Iris pigment epithelial cell (primary cell): ENCODE measurements around the gene OGDHL.
"Not testable (repeated sequence)": the region's sequence is repeated elsewhere in the genome, so short reads cannot be mapped to it uniquely, and the experiment has no call there.

Source experiments
- DNase-seq: peaks from one replicate; pipeline ENCODE4 v3.0.0-alpha.2; 2011; ENCODE audit warnings: low read depth

Gene OGDHL

DNA sequence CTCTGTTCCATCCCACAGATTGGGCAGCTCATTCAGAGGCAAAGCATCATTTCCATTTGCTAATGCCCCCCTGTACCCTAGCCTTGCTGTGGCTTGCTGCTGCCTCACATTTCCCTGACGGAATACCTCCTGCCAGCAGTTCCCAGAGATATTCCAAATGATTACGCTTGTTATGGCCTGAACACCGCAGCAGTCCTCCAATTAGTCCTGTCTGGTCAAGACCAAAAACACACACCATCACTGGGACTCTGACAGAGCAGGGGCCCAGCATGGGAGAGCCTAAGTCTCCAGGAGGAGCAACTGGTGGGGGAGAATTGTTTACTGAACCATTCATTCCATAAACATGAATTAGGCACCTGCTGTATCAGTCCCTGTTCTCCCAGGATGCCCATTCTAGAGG is 6.1 kb downstream of the OGDHL start:
- no peak for DNase-seq

DNA sequence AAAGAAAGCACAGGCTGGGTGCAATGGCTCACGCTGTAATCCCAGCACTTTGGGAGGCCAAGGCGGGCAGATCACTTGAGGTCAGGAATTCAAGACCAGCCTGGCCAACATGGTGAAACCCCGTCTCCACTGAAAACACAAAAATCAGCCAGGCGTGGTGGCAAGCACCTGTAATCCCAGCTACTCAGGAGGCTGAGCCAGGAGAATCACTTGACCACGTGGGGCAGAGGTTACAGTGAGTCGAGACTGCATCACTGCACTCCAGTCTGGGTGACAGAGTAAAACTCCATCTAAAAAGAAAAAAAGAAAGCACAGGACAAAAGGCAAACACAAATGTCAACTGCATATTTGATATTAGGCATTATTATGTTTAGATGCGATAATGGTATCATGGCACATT is 7.2 kb downstream of the OGDHL start:
- not testable (repeated sequence) for DNase-seq

DNA sequence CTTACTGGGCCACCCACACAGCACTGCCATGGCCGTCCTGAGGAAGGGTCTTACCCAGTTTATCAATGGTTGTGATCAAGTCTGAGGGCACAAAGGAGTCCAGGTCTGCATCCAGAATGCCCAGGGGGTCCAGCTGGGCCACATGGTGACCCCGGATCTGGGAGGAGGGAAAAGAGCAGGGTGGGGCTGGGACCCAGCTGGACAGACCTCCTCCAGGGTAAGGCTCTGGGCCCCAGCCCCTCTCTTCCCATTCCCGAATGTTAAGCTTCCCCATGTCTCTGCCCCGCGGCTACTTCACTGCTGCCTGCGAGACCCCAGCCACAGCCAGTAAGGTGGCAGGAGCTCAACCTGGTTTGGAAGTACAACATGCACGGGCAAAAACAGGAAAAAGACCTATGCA is 9.5 kb downstream of the OGDHL start:
- DNase-seq: no peak

DNA sequence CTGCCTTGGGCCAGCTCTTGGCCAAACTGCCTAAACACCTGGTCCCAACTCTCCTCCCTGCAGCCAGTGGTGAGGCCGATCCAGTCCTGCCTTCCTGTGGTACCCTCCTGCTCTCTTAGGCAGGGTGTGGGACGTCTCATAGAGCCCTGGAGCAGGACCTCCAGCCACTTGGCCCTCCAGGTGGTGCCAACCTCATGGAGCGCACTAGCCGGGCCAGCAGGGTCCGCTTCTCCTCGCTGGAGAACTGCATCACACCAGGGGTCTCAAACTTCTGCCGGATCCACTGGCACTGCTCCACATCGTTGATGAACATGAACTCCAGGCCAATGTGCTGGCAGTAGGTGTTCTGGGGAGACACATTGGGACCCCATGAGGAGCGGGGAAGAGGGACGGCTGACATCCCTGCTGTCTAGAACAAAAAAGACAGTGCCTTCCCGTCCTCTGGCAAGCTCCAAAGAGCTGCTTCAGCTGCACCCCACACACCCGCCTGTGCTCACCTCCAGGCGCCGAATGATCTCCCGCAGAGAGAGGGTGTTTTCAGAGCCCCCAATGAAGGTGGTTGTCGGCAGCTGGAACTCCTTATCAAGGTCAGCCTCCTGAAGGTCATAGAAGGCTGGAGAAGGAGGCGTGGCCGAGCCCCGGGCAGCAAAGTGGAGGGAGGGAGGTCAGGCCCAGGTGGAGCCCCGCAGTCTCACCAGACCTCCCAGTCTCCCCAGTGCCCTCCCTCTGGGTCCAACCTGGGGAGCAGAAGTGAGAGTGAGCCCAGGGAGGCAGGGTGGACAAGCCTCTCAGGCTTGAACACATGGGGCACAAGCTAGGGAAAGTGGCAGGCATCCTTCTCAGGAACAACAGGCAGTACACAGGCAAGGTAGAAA is 10.2 kb downstream of the OGDHL start:
- DNase-seq: no peak

DNA sequence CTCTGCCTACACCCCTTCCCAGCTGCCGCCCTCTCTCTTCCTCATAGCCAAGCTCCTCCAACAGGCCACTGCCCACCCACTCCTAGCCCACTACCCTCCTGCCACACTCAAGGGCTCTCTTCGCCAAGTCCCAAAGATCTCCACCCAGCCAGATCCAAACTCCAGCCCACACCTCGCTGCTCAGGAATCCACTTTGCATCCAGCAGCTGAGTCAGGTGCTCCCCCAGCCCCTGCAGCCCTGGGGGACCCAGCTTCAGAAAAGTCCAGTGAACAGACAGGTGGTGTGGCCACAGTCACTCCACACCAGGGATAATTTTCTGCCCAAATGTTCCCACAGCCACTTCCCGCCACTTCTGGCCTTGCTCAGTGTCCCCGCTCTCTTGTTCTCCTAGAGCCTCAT is 10.9 kb downstream of the OGDHL start:
- DNase-seq: no peak

DNA sequence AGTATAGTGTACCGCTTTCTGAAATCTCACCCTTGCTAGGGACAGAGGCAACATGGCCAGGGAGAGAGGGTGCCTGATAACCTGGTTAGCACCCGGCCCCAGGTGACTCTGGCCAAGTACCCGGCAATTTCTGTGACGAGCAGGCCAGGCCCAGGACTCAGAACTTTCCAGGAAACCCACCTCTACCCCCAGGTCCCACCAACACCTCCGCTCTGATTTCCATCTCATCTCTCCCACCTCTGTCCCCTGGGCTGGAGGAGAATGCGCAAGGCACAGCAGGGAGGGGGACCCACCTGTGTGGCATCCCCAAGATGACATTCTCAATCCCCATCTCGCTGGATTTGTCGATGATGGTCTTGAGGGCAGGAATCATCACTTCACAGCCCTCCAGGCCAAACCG is 11.6 kb downstream of the OGDHL start:
- DNase-seq: no peak

DNA sequence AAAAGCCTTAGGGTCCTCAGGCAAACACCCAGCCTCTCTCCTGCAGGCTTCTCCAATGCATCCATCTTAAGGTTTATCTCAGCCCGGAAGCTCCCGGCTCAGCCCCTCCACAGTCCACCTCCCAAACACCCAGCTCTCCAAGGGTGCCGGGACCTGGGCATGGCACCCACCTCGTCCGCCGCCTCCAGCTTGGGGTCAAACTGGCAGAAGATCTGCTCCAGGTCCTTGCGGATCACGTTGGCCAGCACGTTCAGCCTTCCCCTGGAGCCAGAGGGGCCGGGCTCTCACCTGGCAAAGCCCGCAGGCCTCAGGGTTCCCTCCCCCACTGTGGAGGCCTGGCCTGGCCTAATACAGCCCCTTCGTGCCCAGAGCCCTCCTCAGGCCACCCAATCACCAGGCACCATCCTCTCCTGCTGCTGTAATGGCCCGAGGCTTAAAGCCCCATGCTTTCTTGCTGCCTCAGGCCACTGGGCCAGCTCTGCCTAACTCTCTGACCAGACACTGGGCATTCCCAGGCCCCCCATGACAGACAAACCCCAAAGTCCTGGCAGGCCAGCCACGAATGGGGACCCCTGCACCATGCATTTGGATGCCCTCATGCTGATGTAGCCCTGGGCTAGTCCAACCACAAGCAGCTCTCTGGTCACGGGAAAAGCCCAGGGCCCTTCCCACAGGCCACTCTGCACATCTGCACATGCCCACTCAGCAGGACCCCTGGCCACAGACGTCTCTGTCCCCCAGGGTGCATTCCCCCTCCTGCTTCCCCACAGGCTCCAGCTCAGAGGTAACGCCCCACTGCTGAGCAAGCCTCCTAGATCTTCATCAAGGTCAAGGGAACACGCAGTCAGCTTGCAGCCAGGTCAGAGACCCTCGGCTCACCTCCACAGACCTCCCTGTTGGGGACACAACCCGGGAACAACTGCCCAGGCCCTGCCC is 12.3 kb downstream of the OGDHL start:
- DNase-seq: no peak

DNA sequence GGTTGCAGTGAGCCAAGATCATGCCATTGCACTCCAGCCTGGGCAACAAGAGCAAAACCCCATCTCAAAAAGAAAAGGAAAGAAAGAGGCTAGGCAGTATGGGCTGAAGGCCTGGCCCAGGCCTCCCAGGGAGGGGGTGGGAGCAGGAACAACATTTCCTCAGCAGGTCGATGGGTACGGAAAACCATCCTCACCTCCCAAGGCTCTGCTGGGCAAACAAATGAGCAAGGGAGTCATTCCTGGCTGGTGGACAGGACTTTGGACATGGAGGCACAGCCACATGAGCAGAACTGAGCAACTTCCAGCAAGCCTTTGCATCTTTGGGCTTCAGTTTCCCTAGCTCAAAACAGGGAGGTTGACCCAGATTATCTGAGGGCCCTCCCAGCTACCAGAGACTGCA is 13.0 kb downstream of the OGDHL start:
- DNase-seq: no peak

DNA sequence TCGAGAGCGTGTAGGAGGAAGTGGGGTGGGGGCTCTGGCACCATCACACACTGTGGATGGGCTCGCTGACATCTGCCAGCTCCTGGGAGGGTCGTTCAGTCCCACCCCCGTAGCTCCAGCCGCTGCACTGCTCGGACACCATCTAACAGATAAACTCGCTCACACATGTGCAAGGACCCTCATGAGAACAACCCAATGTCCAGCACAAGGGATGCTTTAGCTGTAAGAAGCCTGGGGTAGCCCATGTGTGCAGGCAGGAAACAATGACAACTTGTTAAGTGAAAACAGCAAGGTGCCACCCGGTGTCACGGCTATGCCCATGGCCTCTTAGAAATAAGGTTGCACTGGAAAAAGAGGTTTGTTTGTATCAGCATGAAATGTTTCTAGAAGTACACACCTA is 14.1 kb downstream of the OGDHL start:
- DNase-seq: no peak

DNA sequence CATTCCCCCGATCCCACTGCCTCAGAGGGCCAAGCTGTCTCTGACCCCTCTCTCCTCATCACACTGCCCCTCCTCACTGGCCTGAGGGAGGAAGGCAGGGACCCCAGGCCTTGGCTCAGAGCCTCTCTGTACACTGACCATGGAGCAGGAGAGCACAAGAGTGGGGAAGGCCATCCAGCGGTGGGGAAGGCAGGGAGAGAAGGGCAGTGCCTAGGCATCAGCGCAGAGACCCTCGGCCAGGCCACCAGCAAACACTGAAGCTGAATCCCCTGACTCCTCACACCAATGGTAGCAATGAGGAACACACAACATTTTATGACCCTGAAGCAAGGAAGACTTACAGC is 14.8 kb downstream of the OGDHL start:
- no peak for DNase-seq

DNA sequence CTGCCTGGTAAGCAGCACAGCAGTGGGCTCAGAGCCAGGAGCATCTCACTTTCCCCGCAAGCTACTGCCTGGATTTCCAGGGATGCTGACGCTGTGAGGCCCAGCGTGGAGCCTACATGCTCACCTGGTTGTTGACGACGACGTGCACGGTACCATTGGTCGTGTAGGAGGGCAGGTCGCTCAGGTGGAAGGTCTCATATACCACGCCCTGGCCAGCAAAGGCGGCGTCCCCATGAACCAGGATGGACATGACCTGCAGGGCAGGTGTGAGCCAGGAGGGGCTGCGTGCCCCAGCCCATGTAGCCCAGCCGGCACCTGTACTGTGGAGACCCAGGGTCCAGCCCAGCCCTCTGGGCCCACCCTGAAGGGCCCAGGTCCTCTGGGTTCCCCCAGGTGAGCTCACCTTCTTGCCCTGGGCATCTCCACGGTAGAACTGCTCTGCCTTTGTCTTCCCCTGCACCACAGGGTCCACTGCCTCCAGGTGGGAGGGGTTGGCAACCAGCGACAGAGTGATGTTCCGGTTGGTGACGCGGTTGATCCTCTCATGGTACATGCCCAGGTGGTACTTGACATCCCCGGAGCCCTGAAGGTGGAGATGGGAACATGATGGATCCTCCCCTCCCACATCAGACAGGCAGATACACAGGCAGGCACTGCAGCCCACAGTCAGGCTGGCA is 15.4 kb downstream of the OGDHL start:
- no peak for DNase-seq

DNA sequence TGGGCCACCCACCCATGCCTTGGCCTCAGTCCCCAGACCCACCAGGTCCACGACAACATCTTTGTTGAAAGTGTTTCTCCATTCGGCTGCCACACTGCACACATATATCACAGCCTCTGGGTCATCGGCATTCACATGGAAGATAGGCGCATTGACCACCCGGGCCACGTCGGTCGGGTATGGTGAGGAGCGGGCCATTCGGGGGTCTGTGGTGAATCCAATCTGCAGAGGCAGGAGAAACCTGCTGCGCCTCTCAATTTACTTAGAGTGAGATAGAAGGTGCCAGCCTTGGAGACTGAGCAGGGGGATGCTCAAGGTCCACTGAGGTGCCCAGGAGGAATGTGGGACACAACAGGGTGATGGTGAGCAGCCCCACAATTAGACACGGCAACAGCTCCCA is 16.4 kb downstream of the OGDHL start:
- DNase-seq: no peak

DNA sequence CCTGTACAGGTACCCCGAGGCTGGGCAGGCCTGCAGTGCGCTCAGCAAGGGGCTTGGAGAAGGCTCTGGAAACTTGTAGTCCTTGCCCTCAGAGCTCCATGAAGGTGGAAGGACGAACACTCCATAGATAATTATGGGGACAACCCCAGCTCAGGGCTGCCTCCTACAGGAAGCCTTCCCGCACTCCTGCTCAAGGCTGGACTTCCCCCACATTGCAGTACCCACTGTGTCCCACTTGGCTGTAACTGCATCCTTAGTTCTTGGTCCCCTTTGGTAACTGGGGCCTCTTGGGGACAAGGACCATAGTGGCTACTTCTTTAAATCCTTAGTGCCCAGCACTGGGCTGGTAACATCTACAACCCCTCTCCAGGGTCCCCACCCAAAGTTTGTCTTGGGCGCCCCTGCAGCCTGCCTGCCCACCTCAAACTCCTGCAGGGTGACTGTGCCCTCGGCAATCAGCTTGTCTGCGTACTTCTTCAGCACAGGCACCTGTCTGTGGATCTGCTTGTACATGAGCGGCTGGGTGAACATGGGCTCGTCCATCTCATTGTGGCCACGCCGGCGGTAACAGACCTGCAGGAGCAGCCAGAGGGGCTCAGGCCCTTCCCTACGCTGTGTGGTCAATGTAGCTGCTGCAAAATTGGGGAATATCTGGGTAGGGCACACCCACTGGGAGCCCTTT is 17.1 kb downstream of the OGDHL start:
- no peak for DNase-seq

DNA sequence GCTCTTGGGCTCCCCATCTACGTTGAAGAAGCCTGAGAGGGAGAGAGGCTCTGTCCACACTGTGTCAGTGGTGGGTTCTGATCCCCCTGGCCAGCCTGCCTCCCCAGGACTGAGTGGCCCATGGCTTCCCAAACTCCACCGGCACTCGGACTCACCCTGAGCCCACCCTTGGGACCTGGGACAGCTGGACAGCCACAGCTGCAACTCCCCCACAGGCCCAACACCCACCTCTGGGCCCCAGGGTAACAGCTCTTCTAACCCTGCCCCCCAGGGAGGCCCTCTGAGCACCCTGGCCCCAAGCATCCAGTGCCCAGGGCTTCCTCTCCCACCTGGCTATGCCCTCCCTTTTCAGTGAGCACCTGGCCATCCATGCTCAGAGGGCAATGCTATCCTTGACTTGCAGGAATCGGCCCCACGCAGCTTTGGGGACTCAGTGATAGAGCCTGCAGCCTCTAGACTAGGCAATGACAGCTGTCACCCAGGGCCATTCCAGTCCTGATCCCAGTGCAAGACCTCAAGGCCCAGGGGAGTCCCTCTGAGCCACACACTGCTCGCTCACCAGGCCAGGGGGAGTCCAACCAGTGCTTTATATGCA is 17.9 kb downstream of the OGDHL start:
- DNase-seq: no peak

DNA sequence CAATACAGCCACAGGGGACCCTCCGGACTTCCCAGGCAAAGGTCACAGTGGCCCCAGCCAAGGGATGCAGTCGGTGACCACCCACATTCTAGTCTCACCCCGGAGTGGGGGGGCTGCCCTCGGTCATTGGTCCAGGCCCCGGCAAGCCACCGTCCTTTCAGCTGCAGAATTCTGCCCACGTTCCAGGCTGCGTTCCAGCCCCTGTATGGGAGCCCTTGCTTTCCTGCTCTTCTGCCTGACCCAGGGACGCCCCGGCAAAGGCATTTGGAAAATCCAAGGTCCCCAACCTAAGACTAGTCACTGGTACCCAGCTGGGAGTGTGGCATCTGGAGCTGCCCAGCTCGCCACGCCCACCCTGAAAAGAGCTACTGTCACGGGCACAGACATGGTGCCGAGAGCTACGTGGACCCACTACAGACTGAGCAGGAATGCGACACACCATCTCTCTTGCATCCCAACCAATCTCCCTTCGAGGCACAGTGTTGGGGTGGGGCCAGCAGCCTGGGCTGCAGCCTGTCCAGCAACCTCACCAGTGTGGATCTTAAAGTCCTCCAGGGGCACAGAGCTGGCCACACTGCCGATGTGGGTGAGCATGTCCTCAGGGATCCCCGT is 18.6 kb downstream of the OGDHL start:
- DNase-seq: no peak

DNA sequence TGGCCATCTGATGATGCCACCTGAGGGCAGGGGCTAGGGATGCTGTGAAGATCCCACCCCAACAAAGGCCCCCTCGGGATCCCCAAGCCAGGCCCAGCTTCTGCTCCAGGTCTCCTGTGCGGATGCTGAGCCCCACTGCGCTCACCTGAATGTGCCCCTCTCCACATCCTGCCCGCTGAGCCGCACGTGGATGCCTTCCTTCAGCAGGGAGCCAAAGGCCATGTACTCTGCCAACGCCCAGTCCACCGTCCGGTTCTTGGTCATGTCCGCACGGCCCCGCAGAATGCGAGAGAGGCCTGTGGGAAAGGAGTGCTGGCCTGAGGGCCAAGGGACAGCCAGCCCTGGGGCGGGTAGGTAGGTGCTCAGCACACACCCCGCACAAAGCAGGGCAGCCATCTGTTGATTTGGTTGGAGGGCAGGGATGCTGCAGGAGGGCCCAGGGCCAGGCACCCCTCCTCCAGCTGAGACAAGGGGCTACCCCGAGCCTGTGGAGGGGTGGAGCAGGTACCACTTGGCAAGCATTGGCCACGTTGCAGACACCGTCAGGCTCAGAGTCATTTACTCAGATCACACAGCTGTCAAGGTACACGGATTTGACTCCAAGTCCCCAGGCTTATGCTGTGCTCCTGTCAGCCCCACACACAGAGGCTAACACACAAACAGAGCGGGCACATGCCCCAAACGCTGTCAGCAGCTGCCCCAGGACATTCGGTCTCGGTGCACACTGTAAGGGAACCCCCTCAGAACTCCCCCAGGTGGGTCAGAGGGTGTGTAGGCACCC is 19.2 kb downstream of the OGDHL start:
- DNase-seq: no peak

DNA sequence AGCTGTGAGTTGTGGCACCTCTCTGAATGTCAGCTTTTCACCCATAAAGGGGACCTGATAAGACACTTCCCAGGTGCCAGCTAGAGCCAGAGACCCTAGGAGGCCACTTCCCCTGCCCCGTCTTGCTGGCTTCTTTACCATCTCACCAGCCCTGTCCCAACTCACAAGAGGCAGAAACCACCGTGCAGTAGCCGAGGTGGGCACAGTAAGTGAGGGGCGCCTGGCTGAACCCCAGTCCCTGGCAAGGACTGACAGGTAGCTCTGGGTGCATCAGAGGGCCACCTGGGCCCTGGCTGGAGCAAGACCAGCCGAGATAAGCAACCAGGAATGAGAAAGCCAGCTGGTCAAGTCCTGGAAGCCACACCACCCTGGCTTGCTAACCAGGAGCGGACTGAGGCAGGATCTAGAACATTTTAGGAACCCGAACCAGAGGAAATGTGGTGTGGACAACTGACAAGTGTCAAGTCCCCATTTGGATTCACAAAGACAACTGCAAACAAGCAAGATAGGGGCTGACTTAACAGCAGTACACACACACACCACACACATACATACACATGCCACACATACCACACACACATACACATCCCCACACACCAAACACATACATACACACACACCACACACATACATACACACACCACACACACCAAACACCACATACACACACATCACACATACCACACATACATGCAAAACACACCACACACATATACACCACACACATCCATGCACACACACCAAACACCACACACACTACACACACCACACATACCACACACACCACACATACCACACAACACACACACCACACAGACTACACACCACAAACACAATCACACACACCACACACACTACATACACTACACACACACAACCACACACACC is 20.8 kb downstream of the OGDHL start:
- DNase-seq: no peak

DNA sequence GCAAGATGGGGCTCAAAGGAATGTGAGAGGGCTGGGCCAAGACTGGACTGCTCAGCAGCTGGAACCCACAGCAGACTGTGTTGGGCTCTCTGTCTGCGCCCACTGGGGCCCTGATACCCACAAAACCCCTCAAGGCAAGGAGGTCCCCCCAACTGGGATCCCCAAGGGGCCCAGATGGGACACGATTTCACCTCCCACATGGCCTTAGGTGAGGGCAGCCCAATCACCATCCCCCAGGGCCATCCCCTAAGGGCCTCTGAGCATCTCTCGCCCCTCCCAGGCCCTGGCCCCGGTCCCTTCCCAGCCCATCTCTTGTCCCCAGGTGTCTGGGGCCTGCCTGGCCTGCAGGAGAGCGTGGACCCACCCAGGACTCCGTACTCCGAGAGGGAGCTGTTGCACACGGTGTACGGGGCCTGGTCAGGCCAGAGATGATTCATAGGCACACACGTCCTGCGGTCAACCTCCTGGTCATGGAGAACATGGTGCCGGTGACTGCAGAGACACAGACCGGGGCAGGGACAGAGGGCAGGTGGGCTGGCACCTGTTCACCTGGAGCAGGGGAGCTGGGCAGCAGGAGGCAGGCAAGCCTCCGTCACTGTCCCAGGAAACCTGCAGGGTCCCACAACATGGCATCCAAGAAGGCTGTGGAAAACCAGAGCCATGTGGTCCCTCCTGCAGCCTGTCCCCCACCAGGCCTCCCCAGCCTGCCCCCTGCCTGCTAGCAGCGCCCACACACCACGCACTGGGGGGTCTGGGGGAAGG is 21.6 kb downstream of the OGDHL start:
- DNase-seq: no peak

DNA sequence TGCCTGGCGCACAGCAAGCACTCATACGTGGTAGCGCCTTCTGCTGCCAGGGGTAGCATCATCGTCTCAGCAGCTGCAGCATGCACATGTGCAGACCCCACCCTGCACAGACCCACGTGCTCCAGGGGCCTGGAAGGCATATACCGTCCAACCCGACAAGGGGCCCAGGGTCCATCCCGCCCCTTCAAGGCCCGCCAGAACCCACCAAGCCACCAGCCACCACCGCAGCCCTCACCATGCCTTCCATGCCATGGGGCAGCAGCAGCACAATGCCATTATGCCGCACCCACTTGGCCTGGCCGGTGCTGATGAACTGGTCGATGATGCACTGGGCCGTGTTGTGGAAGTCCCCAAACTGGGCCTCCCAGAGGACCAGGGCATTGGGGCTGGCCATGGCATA is 22.7 kb downstream of the OGDHL start:
- no peak for DNase-seq
